Endodermal cell (in vitro differentiated cells): ENCODE results near the gene ARID4B. TPM values are rescaled to one million over a fixed set of nuclear protein-coding genes. Genes with fewer than 3 reads are reported as not detected.

Source experiments
- DNase-seq: peaks from one replicate; pipeline ENCODE4 v3.0.0-alpha.2; 2017
- H3K27ac ChIP-seq: 2 replicates; pipeline ENCODE4 v1.5.1; 2013; ENCODE audit warnings: mild to moderate bottlenecking, low read depth, low read length, moderate library complexity
- H3K27me3 ChIP-seq: 2 replicates; pipeline ENCODE4 v1.6.1; 2013; ENCODE audit warnings: mild to moderate bottlenecking, low read length, moderate library complexity; ENCODE audit not compliant: insufficient read depth, control insufficient read depth, poor library complexity, severe bottlenecking
- H3K36me3 ChIP-seq: 2 replicates; pipeline ENCODE4 v1.7.0; 2013; ENCODE audit warnings: mild to moderate bottlenecking, low read length, moderate library complexity; ENCODE audit not compliant: control insufficient read depth, insufficient read depth
- H3K4me1 ChIP-seq: one replicate; pipeline ENCODE4 v1.7.0; 2013; ENCODE audit warnings: low read length; ENCODE audit not compliant: control insufficient read depth, insufficient read depth
- H3K4me3 ChIP-seq: 2 replicates; pipeline ENCODE4 v1.5.1; 2013; ENCODE audit warnings: mild to moderate bottlenecking, low read length, moderate library complexity
- H3K9ac ChIP-seq: 2 replicates; pipeline ENCODE4 v1.6.1; 2013; ENCODE audit warnings: mild to moderate bottlenecking, low read length, moderate library complexity; ENCODE audit not compliant: poor library complexity, severe bottlenecking; ENCODE audit errors: extremely low read depth
- H3K9me3 ChIP-seq: 2 replicates; pipeline ENCODE4 v1.6.1; 2013; ENCODE audit warnings: mild to moderate bottlenecking, low read length, moderate library complexity; ENCODE audit not compliant: control insufficient read depth
- H3K27ac Mint-ChIP-seq: 2 replicates; pipeline ENCODE4 v1.8.0; 2020; ENCODE audit warnings: mixed read lengths
- H3K27me3 Mint-ChIP-seq: 2 replicates; pipeline ENCODE4 v1.8.0; 2021; ENCODE audit warnings: mild to moderate bottlenecking, mixed read lengths; ENCODE audit not compliant: insufficient read depth
- H3K36me3 Mint-ChIP-seq: 2 replicates; pipeline ENCODE4 v1.8.0; 2020; ENCODE audit warnings: low read depth, mixed read lengths
- H3K4me1 Mint-ChIP-seq: 2 replicates; pipeline ENCODE4 v1.8.0; 2020; ENCODE audit warnings: mixed read lengths
- H3K4me3 Mint-ChIP-seq: 2 replicates; pipeline ENCODE4 v1.8.0; 2020; ENCODE audit warnings: mild to moderate bottlenecking, moderate library complexity, mixed read lengths
- H3K9me3 Mint-ChIP-seq: 2 replicates; pipeline ENCODE4 v1.8.0; 2020; ENCODE audit warnings: mild to moderate bottlenecking, mixed read lengths
- WGBS, 2 experiments: methylation state at CpG; one replicate each; pipeline versions ENCODE4 v1.1.5 to v1.1.7; 2013; ENCODE audit warnings: missing lambda C conversion rate in 2 of 2, mixed read lengths in 1 of 2; ENCODE audit not compliant: insufficient coverage in 1 of 2, insufficient read length in 1 of 2; 5-methylcytosine and 5-hydroxymethylcytosine counted together
- total RNA-seq, 2 donors: library from RNA; stranded (reverse); fragmentation: NEBNext Ultra II Directional in 1 of 2; extraction: Animal tissue kit (Norgen Biotek cat#: 25700) in 1 of 2; gene quantifications; 2 replicates in 1 of 2; 3 replicates in 1 of 2; pipeline ENCODE4 v1.2.1, GENCODE V29; 2021
- TF ChIP-seq, protein P1 (sequence below): fragments of 200-600 bp; sonication (generic); conservative IDR thresholded peaks from 2 replicates; pipeline ENCODE4 v1.5.0; 2021; ENCODE audit warnings: antibody characterized with exemption, mild to moderate bottlenecking

The ARID4B gene
- total RNA-seq, 2 donors from 2014 or later, result 40.6 to 43.1 TPM

DNA sequence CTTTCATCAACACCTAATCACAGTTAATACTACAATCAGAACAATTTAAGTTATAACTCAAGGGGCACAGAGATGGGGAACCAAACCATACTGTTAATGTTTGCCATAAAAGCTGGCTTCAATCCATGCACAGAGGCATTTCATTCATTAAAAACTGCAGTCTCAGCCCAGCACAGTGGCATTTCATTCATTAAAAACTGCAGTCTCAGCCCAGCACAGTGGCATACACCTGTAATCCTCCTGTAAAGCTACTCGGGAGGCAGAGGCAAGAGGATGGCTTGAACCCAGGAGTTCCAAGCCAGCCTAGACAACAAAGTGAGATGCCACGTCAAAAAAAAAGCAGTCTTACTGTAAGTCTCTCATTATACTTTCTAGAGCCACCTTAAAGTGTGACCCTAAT lies 29.2 kb downstream of the ARID4B start:
- H3K9me3 Mint-ChIP-seq, result peaks cover 15% of the 10 kb centered on the region
- peaks cover 14% of the 10 kb centered on the region for H3K4me1 Mint-ChIP-seq
- no peak for DNase-seq
- H3K36me3 Mint-ChIP-seq, result peaks cover 24% of the 10 kb centered on the region
- peaks cover 20% of the 10 kb centered on the region for H3K36me3 ChIP-seq
- no peaks in the 10 kb centered on the region for H3K4me1 ChIP-seq
- no peaks in the 10 kb centered on the region for H3K27me3 ChIP-seq
- no peak overlapping the region for H3K4me3 Mint-ChIP-seq
- H3K4me3 ChIP-seq, result no peak overlapping the region
- TF ChIP-seq, protein P1, sequence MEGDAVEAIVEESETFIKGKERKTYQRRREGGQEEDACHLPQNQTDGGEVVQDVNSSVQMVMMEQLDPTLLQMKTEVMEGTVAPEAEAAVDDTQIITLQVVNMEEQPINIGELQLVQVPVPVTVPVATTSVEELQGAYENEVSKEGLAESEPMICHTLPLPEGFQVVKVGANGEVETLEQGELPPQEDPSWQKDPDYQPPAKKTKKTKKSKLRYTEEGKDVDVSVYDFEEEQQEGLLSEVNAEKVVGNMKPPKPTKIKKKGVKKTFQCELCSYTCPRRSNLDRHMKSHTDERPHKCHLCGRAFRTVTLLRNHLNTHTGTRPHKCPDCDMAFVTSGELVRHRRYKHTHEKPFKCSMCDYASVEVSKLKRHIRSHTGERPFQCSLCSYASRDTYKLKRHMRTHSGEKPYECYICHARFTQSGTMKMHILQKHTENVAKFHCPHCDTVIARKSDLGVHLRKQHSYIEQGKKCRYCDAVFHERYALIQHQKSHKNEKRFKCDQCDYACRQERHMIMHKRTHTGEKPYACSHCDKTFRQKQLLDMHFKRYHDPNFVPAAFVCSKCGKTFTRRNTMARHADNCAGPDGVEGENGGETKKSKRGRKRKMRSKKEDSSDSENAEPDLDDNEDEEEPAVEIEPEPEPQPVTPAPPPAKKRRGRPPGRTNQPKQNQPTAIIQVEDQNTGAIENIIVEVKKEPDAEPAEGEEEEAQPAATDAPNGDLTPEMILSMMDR, result no peak
- H3K27ac ChIP-seq, result no peak overlapping the region
- no peak overlapping the region for H3K27ac Mint-ChIP-seq
- no peak overlapping the region for H3K9ac ChIP-seq
- 89 to 92% methylated on average over 2 of the region's 2 CpGs for WGBS, 2 experiments
- H3K27me3 Mint-ChIP-seq, result no peaks in the 10 kb centered on the region
- H3K9me3 ChIP-seq, result peaks cover 13% of the 10 kb centered on the region

DNA sequence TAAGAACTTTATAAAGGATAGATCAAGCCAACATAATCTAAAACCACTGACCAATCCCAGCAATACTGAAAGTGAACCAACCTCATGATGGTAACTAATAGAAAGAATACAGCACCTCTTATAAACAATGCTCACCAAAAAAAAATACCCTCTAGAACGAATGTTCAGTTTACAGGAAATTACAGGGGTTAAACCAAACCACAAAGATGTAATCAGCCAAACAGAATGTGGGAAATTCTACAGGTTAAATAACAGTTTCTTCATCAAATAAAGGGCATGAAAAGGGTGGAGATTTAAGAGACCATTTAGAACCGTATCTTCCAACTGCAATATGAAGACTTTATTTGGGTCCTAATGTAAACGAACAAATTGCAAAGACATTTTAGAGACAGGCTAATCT lies 30.4 kb downstream of the ARID4B start:
- Mint-ChIP-seq H3K9me3 (peaks cover 15% of the 10 kb centered on the region), H3K4me3 (no peak overlapping the region), H3K27me3 (no peaks in the 10 kb centered on the region), H3K36me3 (peaks cover 19% of the 10 kb centered on the region), H3K27ac (no peak overlapping the region), H3K4me1 (peaks cover 19% of the 10 kb centered on the region)
- Histone ChIP-seq H3K9me3 (peaks cover 13% of the 10 kb centered on the region), H3K9ac (no peak overlapping the region), H3K36me3 (peaks cover 13% of the 10 kb centered on the region), H3K27ac (no peak overlapping the region), H3K4me3 (peak overlapping the region; percentile 15), H3K27me3 (no peaks in the 10 kb centered on the region), H3K4me1 (peaks cover 6% of the 10 kb centered on the region)
- TF ChIP-seq, protein P1, result no peak
- no peak for DNase-seq
- WGBS, 2 experiments, result 94 to 100% methylated on average over 2 to 3 of the region's 3 CpGs

DNA sequence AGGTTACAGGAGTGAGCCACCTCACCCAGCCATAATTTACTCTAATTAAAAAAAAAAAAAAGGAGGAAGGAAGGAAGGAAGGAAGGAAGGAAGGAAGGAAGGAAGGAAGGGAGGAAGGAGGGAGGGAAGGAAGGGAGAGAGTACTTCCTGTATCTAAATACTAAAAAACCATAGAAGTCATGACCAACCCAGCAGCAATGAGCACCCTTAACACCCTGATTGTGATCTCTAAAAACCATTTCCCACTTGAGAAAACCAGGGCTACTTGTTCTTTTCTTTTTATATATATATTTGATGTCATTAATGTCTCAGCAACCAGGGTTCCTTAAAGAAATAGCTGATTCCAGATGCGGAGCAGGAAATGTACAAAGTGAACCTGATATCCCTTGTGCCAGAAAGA lies 31.2 kb downstream of the ARID4B start:
- TF ChIP-seq, protein P1, result no peak
- no peak overlapping the region for H3K4me3 ChIP-seq
- H3K9me3 ChIP-seq, result peaks cover 13% of the 10 kb centered on the region
- no peaks in the 10 kb centered on the region for H3K27me3 ChIP-seq
- peaks cover 13% of the 10 kb centered on the region for H3K36me3 ChIP-seq
- DNase-seq, result no peak
- Mint-ChIP-seq H3K4me3 (no peak overlapping the region), H3K4me1 (peaks cover 18% of the 10 kb centered on the region), H3K9me3 (peaks cover 15% of the 10 kb centered on the region), H3K27ac (no peak overlapping the region), H3K36me3 (peaks cover 18% of the 10 kb centered on the region), H3K27me3 (no peaks in the 10 kb centered on the region)
- no peak overlapping the region for H3K9ac ChIP-seq
- 100% methylated on average over 1 of the region's 1 CpG for WGBS, 2 experiments
- H3K4me1 ChIP-seq, result peaks cover 6% of the 10 kb centered on the region
- H3K27ac ChIP-seq, result no peak overlapping the region
